SK-MEL-5 (cell line): ENCODE results near the gene CYP4F22. TPM values are rescaled to one million over a fixed set of nuclear protein-coding genes. Genes with fewer than 3 reads are reported as not detected.
A peak's percentile ranks its signal among the peaks of the same experiment; 100 is the strongest.

ENCODE experiments used
- DNase-seq: peaks from one replicate; pipeline ENCODE4 v3.0.0-alpha.2; 2016; ENCODE audit warnings: low read depth, low spot score
- in situ Hi-C: cut with HindIII; loops from 2 replicates; pipeline ENCODE4 v1.10.0; 2016; ENCODE audit warnings: low sequenced_read_pairs, high pct_unique_total_duplicates, low pct_unique_long_range_greater_than_20kb
- total RNA-seq: library from RNA; depleted of rRNA; stranded (reverse); fragments of >200 nt; shearing (Covaris generic); gene quantifications from 2 replicates; pipeline ENCODE4 v1.2.3, GENCODE V29; 2014

The CYP4F22 gene
- total RNA-seq, 1 experiment from 2014 or later, result not detected

DNA sequence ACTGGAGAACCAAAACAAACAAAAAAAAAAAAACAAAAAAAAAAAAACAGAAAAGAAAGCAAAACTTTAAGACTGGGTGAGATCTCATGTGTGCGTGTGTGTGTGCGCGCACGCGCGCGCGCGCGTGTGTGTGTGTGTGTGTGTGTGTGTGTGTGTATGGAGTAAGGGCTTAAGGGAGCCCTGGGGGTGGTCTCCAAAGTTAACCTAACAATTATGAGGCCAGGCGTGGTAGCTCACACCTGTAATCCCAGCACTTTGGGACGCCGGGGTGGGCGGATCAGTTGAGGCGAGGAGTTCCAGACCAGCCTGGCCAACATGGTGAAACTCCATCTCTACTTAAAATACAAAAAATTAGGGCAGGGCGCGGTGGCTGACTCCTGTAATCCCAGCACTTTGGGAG, 46.7 kb downstream of the CYP4F22 start:
- in situ Hi-C loops, result no loop called here
- no peak for DNase-seq

DNA sequence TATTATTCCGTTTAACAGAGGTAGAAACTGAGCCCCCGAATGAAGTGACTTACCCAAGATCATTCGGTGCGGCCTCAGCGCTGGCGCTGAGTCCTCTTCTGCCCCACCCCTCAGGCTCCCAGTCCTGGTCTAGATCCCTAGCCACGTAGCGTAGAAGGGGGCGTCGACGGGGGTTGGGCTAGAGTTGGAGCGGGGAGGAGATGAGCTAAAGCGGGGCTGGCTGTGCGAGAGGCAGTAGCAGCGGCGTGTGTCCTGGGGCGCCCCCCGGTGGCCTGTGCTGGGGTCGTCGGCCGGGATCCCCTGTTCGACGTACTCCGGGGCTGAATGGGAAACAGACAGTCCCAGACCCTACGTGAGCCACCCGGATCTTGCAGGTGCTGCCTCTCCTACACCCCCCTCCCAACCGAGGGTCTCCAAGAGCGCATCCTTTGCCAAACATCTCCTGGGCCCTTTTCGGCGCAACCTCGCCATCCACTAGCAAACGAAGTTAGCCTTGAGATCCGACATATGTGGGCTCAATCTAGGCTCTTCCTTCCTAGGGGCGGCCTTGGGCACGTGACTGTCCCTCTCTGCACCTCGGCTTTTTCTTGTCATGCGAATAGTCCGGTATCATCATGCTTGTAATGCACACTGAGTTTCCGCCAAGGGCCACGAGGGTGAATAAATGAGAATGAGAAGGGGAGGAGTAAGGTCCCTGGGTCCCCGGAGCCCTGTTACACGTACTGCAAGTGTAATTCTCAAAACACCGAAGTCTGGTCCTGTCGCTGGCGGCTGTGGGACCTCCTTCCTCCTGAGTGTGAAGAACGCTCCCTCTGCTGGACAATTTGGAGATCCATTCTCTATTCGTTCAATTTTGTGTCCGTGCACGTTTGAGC, 47.7 kb downstream of the CYP4F22 start:
- DNase-seq, result peak; percentile 96
- in situ Hi-C loops, result no loop called here

DNA sequence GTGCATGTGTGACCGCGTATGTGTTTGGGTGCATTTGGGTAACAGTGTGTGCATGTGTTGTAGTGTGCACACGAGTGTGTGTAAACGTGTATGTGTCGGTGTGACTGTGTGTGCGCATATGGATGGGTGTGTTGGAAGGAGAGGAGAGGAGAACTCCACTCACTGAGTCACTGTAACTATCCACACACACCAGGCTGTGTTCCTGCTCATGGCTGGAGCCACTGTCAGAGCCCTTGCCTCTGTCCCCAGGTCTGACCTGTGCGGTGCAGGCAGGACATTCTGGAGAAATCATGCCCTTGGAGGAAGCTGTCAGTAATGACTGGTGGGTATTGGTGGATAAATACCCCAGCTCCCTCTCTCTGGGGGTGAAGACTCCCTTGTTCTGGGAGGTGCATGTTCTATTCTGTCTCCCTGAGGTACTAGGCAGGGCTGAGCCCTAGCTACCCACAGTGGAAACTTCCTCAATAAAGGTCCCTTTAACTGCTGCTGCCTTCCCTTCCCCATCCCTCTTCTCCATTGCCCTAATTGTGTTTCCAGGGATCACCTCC, 48.4 kb downstream of the CYP4F22 start:
- in situ Hi-C loops, result no loop called here
- no peak for DNase-seq

DNA sequence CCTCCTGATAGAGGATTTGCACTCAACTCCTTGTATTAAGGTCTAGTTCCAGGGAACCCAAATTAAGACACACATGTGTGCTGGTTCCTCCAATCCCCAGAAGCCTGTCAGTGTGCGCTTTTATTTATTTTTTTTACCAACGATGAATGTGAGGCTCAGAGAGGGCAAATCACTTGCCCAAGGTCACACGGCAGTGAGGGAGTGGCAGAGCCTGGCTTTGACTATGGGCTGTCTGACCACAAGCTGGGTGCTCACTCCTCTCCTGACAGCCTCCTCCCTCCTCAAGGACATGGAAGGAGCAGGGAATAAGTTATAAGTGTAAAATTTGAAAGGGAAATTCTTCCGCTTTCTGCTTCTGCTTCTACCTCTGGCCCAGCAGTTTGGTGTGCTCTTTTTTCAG, 48.9 kb downstream of the CYP4F22 start:
- no peak for DNase-seq
- in situ Hi-C loops, result no loop called here

DNA sequence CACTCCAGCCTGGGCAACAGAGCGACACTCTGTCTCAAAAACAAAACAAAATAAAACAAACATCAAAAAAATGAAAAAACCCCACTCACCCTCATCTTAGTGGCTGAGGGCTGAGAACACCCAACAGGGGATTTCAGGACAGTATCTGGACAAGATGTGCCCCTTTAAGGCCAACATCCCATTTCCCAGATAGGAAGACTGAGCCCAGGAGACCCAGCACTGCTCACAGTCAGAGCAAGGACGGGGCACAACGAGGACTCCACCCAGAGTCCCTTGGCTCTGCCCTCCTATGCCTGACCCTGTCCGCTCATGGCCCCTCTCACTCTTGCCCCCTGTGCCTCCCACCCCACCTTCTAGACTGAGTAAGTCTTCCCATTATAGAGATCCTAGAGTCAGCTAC, 53.8 kb downstream of the CYP4F22 start:
- in situ Hi-C loops, result no loop called here
- no peak for DNase-seq

DNA sequence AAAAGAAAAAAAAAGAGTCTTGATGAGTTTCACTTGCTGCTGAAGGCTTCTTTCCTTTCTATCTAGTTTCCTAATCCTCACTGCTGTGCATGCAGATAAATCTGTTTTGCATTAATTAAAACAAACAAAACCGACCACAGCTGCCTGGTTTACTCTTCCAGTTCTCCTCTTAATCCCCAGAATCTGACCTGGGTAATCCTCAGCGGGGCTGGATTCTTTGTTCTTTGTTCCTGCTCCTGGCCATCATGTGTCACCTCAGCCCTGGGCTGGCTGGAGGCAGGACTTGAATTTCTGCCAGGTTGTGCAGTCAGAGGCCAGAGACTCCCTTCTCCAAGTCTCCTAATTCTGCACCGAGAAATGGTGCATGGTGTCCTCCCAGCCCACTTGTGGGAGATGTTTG, 54.5 kb downstream of the CYP4F22 start:
- DNase-seq, result peak; percentile 51
- in situ Hi-C loops, result no loop called here

DNA sequence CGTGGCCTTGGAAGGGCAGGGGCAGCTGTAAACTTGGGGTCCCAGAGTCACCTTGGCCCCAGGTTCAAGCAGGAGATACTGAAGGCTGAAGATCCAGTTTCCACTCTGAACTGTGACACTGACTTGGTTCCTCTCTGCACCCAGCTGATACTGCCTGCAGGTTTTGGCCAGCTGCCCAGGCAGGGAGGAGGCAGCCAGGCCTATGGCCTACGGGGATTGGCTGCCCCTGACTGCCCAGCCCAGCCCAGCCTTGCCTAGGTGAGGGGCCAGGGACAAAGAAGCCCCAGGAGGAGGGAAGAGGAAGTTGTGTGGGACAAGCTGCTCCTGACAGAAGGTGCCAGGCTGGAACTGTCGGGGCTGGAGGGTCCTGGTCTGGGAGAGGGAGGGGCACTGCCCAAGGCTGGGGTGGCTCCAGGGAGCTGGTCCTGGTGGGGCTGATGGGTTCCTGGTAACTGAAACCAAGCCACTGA, 55.0 kb downstream of the CYP4F22 start:
- peak; percentile 34 for DNase-seq

DNA sequence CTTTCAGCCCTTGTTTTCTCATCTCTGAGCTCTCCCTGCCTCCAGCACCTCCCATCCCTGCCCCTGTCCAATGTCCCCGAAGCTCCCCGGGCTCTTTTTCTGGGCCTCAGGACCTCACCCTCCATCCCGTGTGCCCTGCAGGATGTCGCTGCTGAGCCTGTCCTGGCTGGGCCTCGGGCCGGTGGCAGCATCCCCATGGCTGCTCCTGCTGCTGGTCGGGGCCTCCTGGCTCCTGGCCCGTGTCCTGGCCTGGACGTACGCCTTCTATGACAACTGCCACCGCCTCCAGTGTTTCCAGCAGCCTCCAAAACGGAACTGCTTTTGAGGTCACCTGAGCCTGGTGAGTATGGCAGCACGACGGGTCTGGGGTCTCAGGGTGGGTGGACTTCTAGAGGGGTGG, 55.6 kb downstream of the CYP4F22 start:
- in situ Hi-C loops, result no loop called here
- DNase-seq, result no peak

More for the DNA sequence above, 55.0 kb downstream of the CYP4F22 start:
- in situ Hi-C loops, result no loop called here

DNA sequence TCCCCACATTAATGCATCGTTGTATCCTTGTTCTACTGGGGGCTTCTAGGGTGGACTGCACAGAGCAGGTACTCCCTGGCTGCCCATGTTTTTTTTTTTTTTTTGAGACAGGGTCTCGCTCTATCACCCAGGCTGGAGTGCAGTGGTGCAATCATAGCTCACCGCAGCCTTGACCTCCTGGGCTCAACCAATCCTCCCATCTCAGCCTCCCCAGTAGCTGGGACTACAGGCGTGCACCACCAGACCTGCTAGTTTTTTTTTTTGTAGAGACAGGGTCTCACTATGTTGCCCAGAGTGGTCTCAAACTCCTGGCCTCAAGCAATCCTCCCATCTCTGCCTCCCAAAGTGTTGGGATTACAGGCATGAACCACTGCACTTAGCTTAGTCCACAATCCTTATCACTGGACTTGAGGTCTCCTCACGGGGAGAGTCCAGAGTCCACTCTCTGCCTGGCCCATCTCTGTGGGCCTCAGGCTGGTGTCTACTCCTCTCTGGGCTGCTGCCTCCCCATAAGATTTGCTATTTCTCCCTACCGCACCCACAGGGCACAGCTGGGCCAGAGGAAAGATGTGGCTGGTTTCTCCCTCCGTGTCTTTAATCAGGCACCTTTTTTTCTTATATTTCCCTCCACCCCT, 56.3 kb downstream of the CYP4F22 start:
- DNase-seq, result no peak
- in situ Hi-C loops, result no loop called here

DNA sequence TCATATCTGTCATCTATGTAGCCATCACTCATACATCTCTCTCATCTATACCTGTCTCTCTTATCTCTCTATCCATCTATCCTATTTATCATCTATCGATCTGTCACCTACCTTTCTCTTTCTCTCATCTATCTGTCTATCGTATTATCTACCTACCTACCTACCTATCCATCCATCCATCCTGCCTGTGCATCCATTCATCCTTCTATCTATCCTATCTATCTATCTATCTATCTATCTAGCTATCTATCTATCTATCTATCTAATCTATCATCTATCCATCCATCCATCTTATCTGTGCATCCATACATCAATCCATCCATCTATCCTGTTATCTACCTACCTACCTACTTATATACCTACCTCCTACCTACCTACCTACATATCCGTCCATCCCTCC, 62.1 kb downstream of the CYP4F22 start:
- DNase-seq, result no peak
- in situ Hi-C loops, result no loop called here

DNA sequence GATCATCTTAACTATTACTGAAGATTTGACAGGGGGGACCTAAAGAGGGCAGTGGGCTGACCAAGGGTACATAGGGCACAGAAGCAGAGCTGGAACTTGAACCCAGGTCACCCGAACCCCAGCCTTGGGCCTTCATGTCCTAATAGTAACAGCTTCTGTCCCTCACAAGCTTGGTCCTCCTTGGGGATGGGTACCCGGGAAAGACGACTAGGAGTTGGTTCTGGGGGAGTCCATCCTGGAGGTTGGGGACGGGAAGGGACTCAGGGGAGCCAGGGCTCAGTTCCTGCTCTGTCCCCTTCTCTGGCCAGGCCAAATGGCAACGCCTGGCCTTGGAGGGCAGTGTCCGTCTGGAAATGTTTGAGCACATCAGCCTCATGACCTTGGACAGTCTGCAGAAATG, 67.1 kb downstream of the CYP4F22 start:
- in situ Hi-C loops, result no loop called here
- no peak for DNase-seq

DNA sequence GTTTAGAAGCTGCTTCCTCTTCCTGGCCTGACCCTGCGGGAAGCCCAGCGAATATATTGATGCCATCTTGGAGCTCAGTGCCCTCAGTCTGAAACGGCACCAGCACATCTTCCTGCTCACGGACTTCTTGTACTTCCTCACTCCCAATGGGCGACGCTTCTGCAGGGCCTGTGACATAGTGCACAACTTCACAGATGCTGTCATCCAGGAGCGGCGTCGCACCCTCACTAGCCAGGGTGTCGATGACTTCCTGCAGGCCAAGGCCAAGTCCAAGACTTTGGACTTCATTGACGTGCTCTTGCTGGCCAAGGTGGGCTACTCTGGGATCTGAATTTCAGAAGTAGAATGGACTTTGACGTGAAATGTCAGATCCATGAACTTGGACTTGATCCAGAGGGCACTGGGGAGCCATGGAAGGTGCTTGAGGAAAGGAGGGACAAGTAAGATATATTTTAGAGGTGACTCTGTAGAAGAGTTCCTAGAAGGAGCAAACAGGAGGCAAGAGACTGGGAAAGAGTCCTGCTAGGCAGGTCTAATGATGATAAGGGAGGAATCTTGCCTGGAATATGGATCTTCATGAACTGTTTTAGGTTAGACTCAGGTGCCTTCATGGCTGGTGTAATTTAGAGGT, 68.3 kb downstream of the CYP4F22 start:
- DNase-seq, result no peak
- in situ Hi-C loops, result no loop called here

DNA sequence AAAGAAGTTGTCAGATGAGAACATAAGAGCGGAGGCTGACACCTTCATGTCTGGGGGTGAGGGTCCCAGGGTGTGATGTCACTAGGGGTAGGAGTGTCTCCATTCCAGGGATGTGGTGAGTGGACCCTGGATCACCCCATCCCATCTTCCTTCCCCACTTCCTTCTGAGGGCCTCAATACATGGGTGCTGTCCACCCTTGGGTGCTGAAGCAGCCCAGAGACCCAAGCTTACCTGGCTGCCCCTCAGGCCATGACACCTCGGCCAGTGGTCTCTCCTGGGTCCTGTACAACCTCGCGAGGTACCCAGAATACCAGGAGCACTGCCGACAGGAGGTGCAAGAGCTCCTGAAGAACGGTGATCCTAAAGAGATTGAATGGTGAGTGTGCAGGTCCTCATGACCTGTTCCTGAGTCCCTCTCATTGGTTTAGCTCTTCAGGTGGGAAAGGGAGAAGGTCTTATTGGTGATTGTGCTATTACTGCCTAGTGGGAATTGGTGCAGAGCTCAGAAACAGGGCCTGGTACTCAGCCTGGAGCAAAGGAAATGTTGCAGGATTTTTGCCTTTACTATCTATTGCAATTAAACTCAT, 69.0 kb downstream of the CYP4F22 start:
- no peak for DNase-seq
- in situ Hi-C loops, result no loop called here

DNA sequence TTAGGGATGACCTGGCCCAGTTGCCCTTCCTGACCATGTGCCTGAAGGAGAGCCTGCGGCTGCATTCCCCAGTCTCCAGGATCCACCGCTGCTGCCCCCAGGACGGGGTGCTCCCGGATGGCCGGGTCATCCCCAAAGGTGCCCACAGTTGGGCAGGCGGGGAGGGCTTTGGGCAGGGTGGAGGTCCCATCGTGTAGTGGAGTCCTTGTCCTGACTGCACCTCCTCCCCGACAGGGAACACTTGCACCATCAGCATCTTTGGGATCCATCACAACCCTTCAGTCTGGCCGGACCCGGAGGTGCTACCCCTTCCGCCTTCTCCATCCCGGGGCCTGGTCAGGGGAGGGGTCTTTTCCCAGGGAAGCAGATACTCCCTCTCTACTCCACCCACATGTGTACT, 75.0 kb downstream of the CYP4F22 start:
- DNase-seq, result no peak
- in situ Hi-C loops, result no loop called here

DNA sequence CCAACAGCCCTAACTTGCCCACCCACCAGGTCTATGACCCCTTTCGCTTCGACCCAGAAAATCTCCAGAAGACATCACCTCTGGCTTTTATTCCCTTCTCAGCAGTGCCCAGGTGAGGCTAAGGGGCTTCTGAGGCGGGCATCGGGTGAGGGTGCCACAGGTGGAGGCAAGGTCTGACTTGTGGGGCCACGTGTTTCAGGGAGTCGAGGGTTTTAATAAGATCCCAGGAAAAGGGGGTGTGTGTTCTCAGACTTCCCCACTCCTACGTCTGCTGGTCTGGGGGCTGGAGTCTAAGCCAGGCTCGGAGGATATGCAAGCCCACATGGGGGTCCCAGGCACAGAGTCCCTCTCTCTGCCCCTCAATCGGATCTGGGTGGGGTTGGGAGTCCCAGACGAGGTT, 75.8 kb downstream of the CYP4F22 start:
- DNase-seq, result no peak
- in situ Hi-C loops, result no loop called here

DNA sequence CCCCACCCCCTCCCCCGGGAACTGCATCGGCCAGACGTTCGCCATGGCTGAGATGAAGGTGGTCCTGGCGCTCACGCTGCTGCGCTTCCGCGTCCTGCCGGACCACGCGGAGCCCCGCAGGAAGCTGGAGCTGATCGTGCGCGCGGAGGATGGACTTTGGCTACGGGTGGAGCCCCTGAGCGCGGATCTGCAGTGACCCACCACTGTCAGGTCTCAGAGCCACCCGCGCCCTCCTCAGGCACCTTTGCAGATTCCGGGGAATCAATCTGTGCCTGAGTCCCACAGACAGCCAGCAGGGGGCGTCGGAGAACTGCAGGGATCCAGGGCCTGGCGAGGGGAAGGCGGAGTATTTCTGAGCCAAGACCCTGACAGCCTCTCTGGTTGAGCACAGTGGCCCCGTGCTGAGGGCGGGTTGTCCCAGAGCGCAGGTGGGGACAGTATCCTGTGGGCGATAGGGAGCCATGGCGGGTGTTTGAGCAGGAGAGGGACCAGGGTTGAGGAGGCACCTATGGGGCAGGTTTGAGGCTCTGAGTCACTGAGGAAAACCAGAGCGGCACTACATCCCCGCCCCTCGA, 76.3 kb downstream of the CYP4F22 start:
- DNase-seq, result peak; percentile 74
- in situ Hi-C loops, result no loop called here

DNA sequence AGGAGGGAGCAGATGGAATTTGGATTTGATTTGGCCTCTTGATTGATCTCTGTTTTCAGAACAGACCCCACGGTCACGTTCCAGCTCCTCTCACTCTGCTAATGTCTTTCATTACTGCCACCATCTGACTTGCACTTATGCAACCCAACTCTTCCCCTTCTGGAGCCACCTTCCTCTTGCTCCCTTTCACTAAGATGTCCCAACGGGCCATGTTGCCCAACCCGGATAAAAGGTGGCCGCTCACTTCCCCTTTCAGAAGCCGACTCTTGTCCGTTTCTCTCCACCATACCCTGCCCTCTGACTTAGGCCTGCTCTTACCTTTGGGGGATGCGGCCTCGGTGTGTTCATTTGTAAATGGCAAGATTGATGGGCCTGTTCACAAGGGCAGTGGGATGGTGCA, 79.3 kb downstream of the CYP4F22 start:
- DNase-seq, result no peak
- in situ Hi-C loops, result no loop called here

DNA sequence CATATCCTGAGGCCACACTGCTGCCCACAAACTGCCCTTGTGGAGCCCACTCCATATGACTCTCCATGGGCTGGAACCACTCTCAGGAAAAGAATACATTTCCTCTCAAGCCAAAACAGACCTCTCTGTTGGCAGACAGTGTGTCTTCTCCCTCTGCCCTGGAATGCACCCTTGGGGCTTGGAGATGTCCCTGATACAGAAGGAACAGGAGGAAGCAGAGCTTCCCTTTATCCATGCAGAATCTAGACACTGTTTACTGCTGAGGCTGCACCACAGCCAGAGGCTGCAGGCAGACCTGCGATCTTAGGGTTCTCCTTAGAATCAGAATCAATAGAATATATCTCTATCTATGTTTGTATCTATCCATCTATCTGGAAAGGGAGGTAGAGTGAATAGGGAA, 79.9 kb downstream of the CYP4F22 start:
- in situ Hi-C loops, result no loop called here
- DNase-seq, result no peak
